GM19025 (cell line): Measurements from ENCODE around the gene DBX1.
"Not testable (repeated sequence)": the region's sequence is repeated elsewhere in the genome, so short reads cannot be mapped to it uniquely, and the experiment has no call there.

ENCODE experiments used
- ATAC-seq: cut with Tn5 transposase; IDR thresholded peaks from one replicate; pipeline ENCODE4 v1.9.1; 2021; ENCODE audit warnings: mild to moderate bottlenecking, low read depth, moderate library complexity; ENCODE audit not compliant: unreplicated experiment

Gene DBX1

DNA sequence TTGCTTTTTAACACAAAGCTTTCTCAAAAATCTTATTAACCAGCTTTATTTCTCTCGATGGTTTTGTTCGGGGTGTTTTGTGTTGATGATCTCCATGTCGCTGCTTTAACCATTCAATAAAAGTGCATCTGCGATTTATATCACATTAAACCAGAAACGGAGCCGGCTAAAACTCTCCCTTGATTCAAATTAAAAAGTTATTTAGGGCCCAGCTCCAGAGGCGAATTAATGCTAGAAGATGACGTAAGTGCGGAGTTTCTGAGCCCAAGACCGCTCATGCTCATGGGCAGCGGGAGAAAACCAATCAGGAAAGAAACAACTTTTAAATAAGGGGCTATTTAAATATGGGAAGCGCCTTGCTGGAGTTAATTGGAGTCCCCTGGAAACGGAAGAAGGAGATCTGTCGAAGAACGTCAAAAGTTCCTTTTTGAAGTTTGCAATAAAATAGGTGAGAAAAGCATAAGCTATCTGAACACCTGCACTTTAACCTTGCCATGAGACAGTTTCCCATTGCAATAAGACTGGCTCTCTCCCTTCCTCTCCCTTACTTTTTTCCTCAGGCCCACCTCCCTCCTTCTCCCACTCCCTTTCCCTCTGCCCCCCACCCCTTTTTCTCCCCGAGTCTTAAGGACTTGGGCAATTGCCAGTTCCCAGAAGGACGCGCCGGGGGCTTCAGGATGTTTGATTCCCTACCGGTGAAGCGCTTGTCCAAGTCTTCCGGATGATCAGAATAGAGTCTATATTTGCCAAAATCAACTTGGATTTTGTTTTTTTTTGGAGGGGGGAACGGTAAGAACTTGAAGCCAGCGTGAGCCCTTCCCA is 1.9 kb upstream of the DBX1 start:
- no peak for ATAC-seq

DNA sequence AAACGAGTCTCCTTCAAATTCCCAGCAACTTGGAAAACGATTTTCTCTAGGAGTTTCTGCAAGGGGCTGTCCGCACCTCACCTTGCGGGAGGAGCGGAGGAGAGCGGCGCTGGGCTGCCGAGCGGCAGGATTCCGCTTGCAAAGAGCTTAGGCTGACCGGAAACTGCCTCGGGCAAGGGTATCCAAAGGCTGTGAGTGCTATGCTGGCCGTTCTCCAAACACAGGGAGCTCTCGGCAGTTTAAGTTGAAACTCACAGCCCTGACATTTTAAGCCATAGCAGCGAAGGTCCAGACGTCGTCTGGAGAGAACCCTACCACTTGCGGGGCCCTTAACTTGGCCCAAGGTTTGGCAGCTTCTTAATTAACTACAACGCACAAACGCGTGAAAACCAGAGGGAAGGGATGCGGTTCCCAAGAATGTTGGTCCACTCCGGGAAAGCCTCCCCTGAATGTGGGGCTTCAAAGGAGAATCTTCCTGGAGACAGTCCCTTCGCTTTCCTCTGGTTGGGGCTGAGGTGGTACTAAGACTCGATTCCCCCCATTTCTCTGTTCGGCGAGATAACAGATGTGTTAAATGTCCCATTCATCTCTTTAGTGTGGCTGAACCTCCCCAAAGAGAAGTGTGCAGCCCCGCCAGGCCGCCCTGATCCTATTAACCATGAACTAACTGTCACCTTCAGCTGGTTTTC is 1.1 kb upstream of the DBX1 start:
- ATAC-seq: no peak

DNA sequence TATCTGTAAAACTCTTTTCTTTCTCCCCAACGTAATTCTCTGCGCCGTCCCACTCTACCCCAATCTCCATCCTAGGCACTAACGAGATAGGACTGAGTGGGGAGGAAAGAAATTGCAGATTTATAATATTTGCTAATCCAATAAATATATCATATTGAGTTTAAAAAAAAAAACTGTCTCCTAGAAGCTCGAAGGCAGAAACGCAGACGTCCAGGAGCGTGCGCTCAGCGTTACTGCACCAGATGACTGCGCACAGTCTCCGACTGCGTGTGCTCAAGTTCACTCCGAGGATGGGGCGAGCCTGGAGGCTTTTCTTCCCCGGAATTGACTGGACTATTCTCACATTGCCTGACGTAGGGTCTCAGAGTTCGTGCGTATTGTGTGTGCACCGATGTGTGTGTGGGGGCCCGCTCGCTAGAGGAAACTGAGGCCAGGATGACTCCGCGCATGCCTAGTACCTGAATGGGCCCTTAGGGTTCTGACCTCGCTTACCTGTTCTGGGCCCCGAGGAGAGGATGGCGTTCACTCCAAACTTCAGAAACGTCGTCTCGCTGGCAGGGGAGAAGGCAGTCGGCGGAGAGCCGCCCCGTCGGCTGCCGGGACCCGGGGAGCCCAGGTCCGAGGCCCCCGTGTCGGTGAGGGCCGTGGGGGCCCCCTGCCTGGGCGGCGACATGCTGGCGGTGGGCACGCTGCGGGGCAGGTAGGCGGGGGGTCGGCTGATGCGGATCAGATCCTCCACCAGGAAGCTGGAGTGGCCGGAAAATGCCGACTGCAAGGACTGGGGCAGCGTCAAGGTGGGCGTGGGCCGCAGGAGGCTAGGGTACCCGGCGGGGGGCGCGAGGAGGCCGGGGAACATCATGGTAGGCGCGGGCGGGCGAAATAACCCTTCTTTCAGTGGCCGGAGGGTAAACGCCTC is 551 bp downstream of the DBX1 start:
- no peak for ATAC-seq

DNA sequence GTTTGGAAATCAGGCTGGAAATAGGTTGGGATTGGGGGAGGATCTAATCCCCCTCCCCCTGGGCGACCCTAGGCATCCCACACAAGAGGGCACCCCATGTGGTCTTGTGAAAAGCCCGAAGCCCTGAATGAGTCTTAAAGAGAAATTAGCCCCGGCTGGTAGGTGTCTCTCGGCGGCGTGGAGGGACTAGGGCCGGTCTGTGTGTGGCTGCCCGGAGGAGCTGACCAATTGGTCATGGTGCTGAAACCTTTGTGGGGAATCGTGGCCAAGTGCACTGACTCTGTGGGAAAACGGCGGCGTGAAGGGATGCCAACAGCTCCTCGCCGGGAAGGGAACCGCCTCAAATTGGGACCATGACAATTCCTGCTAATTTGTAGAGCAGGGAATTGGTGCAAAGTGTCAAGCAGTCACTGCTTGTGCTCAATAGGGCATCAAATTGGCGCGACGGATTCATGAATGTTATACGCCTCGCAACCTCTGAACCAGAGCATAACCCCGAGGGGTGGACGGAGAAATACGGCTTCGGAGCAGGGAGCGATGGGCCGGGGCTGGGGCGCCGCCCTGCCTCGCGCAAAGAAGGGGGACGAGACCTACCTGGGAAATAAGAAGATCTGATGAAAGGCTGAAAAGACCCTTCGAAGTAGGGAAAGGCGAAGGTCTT is 1.5 kb downstream of the DBX1 start:
- ATAC-seq: no peak

DNA sequence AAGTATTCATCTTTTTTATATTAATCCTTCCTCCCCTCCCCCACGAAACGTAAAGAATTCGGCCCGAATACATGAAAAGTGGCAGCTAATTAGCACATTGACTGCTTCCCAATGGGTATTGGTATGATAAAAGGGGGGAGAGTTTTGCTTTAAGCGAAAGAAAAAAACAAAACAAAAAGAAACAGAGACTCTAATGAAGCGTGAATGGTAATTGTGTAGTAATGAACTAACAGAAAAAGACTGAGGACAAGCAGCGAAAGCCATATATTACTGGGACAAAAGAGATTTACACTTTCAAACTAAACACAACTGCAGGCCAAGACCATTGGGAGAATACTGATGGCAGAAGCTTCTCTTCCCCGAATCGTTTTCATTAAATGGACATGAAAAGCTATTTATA is 2.5 kb downstream of the DBX1 start:
- no peak for ATAC-seq

DNA sequence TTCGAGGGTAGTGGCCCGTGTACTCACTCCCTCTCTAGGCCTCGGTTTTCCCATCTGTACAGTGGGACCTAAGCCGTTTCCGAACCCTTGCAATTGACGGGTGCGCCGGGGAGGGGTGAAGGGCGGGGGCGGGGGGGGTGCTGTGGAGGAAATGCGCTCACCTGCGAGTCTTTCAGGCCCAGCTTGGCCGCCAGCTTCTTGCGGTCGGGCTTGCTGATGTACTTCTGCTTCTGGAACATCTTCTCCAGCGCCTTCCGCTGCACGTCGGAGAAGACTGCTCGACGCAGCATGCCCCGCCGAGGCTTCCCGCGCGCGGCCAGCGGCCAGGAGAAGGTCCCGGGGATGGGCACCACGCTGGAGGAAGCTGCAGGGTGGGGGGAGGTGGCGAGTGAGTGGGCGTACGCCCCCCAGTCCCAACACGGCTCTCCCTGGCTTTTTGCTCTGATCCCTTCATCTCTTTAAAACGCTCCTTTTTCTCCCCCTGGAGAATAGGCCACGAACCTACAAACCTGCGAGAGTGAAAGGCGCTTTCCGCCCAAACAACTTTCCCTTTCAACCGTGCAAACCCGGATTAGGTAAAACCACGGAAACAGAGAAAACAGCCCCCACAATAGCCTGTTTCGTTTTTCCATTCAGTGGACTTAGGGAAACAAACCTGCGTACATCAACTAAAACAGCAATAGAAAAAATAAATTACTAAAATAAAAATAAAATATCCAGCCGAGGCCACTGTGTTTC is 3.2 kb downstream of the DBX1 start:
- ATAC-seq: no peak

DNA sequence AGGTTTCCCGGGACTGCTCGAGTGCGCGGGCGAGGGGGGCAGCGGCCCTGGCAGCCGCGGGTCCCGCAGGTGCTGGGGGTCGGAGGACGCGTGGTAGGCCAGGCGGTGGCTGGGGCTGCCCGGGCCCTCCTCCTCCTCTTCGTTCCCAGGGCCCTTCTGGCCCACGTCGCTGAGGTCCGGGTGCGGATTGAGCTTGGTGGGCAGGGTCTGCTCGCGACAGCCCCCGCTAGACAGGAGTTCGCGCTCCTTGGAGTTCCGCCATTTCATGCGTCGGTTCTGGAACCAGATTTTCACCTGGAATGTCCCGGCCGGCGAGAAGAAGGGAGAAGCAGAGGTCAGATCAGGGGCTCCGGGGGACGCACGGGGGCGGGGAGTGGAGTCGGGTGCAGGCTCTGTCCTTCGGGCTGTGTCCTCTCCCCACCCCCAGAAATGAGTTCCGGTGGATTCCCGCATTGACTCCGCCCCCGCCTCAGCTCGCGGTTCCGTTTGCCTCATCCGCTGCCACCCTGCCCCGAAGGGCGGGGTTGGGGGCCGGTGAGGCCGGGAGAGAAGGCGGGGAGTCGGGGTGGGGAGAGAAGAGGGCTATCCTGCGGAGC is 3.9 kb downstream of the DBX1 start:
- ATAC-seq: no peak

DNA sequence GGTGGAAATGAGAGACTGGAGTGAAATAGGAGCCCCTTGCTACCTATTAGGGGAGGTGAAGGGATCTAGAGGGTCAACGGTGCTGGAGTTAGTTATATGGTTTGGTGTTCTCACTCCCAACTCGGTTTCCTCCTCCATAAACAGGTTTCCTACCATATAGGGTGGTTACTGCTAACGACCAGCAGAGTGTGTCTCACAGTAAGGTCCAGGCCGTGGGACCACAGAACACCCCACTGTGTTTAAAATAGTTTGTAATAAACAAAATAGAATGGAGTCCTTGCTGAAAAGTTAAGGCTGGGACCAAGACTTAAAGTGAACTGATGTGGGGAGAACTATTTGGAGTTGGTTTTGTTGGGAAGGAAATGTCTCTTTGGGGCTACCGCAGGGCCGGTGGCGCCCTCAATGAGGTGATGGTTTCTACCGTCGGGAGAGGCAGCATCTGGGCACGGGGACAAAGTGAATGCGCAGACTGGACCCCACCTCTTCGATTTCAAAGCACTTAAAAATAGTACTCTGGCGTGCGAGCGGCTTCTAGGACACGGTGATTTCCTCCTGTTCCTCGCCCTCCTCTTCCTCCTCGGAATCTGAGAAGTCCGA is 4.5 kb downstream of the DBX1 start:
- ATAC-seq: no peak

DNA sequence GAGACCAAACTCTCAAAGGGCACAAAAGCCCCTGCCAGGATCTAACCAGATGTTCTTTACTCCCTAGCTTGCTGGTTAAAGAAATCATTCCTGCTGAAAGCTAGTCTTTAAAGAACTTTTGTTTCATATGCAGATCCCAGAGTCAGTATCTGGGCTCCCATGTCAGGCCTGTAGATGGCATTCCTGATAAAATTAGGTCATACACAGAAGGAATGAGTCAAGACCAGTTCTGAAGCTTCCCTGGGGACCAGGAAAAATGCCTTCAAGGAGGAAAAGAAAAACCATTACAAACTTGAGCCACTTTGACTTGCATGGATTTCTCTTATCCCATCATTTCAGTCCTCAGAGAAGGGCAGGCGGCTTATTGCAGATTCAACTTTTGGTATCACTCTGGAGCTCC is 5.9 kb downstream of the DBX1 start:
- ATAC-seq: no peak

DNA sequence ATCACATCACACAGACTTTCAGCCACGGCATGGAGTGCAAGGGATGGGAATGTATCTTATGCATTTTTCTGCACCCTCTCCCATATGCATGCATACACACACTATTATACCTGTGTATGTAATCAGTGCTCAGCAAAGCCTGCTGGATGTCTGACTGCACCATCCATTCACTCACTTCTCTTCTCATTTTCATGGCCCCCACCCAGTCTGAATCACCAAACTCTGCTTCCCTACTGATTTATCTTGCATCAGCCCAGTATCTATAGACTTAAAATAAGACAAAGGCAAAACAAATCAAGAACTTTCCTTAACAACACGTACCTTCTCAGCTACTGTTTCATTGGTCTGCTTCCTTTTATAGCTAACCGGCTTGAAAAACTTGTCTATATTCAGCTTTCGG is 21.6 kb downstream of the DBX1 start:
- no peak for ATAC-seq

DNA sequence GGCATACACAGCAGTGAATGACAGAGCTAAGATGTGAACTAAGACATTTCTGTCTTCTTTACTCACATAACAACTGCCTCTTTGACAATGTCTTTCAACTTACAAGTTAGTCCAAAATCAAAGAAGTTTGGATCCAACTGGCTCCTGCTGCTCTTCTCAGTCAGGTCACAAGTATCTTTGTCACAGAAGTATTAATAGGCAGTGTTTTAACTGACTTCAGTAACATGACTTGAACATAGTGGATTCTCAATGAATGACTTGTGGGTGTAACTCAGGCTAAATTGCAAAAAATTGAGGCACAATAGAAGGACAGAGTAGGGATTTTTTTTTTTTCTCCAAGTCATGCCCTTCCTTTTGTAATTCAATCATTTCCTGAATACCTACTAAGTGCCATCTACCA is 22.6 kb downstream of the DBX1 start:
- ATAC-seq: no peak

DNA sequence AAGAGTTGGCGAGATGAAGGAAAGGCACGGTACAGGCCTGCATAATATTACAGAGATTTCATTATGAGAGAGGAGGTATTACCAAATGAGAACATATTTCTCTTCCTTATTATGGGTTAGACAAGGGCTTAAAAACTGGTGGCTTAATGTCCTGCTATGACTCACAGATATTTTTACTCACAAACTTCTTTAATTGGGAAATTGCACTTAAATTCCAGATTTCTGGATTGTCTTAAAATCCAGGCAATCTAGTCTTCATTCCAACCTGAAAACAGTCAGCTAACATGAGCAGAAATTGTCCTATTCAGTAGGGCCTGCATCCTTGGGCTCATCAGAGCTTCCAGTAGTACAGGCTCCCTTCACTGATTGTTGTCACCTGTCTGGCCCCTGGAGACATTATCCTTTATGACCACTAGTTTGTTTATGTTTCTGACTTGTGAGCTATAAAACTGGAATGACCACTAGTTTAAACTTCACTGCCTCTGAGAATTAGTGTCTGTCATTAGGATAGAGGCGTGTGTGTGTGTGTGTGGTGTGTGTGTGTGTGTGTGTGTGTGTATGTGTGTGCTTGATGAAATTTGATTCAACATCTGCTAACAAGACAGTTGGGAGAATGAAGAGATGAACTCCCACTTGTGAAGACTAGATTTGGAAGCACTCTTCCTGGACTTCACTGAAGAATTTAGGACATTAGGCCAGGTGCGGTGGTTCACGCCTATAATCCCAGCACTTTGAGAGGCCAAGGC is 25.1 kb downstream of the DBX1 start:
- no peak for ATAC-seq

DNA sequence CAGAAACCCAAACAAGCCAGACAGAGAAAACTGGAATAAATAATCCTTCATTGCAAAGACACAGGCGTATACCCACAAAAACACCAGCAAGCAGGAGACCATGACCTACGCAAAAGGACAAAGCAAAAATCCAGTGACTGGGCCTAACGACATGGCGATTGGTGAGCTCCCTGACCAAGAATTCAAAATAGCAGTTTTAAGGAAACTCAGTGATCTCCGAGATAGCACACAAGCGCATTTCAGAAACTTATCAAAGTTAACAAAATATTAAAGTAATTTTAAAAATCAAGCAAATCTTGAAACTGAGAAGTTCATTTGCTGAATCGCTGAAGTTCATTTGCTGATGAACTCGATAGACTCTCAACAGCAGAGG is 27.6 kb downstream of the DBX1 start:
- no peak for ATAC-seq

DNA sequence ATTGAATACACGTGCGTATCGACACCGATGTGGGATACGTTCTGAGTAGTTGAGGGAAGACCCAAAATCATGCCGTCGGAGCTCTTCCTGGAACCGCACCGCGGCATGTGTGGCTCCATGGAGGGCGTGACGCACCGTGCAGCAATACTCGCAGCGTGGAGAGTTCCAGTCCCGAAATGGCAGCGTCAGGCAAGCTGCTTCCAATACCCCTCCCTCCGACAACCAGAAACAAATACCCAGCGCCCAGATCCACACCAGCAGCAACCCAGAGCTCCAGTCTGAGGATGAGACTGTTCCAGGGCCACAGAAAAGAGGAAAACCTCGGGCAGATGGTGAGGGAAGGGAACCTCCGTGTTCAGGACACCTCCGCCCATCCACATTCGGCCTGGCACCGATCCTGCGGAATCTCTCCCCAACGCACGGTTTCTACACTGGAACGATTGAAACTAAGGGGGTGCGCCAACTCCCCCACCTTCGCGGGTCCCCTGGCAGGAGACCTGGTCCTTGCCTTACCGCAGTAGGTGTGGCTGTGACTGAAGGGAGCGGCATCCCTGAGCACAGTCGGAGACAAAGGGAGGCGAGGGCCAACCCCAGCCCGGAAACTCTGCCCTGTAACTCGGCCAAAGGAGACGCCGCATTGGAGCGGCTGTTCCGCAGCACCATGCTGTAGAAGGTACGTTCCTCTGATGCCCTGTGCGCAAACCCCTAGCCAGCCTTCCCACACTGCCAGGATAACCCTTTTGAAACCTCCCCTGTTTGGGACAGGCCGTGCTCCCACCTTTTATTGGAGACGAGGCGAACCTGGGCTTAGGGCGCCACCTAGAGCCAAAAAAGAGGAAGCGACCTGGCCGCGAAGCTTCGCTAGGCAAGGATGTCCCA is 28.2 kb downstream of the DBX1 start:
- no peak for ATAC-seq

DNA sequence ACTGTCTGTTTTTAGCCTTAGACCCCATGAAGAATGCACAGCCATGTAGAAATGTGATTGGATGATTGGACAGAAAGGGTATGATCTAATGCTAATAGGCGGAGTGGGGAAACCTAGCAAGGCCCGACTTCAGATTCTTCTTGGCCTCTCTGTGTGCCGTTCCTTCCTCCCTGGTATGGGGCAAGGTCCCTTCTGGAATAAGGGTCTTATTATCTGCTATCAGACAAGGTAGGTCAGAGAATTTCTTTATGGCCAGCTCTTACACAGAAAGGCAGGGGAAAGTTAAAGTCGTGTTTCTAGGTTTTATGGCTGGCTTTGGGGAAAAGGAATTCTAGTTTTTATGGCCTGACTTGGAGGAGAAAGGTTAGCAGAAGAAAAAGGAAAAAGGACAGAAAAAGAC is 30.6 kb downstream of the DBX1 start:
- ATAC-seq: no peak

DNA sequence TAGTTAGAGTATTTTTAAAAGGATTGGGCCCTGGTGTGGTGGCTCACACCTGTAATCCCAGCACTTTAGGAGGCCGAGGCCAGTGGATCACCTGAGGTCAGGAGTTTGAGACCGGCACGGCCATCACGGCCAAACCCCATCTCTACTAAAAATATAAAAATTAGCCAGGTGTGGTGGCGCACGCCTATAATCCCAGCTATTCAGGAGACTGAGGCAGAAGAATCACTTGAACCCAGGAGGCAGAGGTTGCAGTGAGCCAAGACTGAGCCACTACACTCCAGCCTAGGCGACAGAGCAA is 31.8 kb downstream of the DBX1 start:
- not testable (repeated sequence) for ATAC-seq

DNA sequence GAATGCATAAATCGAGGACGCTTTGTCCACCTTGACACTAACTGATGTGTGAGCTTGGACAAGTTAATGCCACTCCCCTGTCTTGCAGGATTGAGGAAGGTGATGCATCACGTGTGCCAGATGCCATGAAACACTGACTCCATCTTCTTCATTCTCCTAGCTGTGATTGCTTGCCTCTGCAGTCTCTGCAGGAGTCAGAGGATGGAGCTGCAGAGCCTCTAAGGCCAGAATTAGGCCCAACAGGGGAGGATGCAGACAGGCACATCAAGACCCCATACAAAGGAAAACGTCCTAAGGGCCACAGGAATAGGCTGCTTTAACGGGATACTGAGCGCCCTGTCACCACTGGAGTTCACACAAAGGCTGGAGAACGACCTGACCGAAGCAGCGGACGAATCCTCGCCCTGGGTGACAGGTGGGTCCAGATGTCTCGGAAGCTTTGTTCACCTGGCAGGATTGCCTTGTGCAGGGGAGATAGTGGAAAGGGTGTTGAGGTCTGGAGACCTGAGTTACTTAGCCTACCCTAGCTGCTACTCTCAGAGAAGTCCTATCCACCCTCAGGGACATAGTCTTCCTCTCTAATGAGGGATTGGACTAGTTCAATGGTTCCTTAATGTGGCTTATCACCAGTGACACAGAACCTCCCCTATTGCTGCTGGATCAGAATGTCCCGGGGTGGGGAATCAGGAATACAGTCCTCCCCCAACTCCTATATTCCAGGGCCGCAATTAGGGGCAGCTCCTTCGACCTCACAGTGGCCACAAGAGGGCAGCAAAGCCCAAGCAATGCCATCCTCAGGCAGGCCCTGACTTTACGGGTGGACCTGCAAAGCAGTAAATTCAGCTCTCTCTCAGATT is 32.4 kb downstream of the DBX1 start:
- ATAC-seq: no peak
